Inferior parietal cortex (tissue), 1 donor: Measurements from ENCODE around the gene ZNF668.
"Not testable (repeated sequence)": the region's sequence is repeated elsewhere in the genome, so short reads cannot be mapped to it uniquely, and the experiment has no call there.

Experiments used
- DNase-seq: peaks from one replicate; pipeline ENCODE4 v3.0.0-alpha.2; 2016; ENCODE audit errors: extremely low spot score

ZNF668 gene

GRCh38 chr16:31100876-31101641, 27.0 kb upstream of the ZNF668 start:
- not testable (repeated sequence) for DNase-seq

GRCh38 chr16:31099860-31100638, 26.0 kb upstream of the ZNF668 start:
- no peak for DNase-seq

GRCh38 chr16:31094424-31095120, 20.5 kb upstream of the ZNF668 start, which contains the start of gene VKORC1:
Gene VKORC1, minus strand, starts transcription at chr16:31094797. Its CDS starts 68 bp downstream, at chr16:31094729.
- DNase-seq = peak; percentile 94

GRCh38 chr16:31094088-31094423, 20.0 kb upstream of the ZNF668 start:
- no peak for DNase-seq

- peak; percentile 32 for DNase-seq
Measured at GRCh38 chr16:31093132-31093703, 19.2 kb upstream of the ZNF668 start.

- DNase-seq = no peak
Measured at GRCh38 chr16:31092330-31092729, 18.3 kb upstream of the ZNF668 start.

GRCh38 chr16:31090540-31090939, 16.5 kb upstream of the ZNF668 start:
- no peak for DNase-seq

GRCh38 chr16:31089199-31089598, 15.2 kb upstream of the ZNF668 start:
- DNase-seq = no peak

- DNase-seq = no peak
Measured at GRCh38 chr16:31088459-31089183, 14.6 kb upstream of the ZNF668 start, which contains the start of gene PRSS53. Gene PRSS53, minus strand, starts transcription at chr16:31088943. Its CDS starts 134 bp downstream, at chr16:31088809.

- DNase-seq = no peak
Measured at GRCh38 chr16:31087971-31088370, 13.9 kb upstream of the ZNF668 start.

- DNase-seq = no peak
Measured at GRCh38 chr16:31087481-31087880, 13.4 kb upstream of the ZNF668 start.

- no peak for DNase-seq
Measured at GRCh38 chr16:31086629-31086906, 12.5 kb upstream of the ZNF668 start.

- no peak for DNase-seq
Measured at GRCh38 chr16:31085873-31086628, 12.0 kb upstream of the ZNF668 start.

GRCh38 chr16:31085411-31085810, 11.4 kb upstream of the ZNF668 start:
- no peak for DNase-seq

- no peak for DNase-seq
Measured at GRCh38 chr16:31084584-31085302, 10.7 kb upstream of the ZNF668 start.

GRCh38 chr16:31083981-31084380, 9.9 kb upstream of the ZNF668 start:
- no peak for DNase-seq

- DNase-seq = no peak
Measured at GRCh38 chr16:31083556-31083955, 9.5 kb upstream of the ZNF668 start.

GRCh38 chr16:31083081-31083480, 9.0 kb upstream of the ZNF668 start:
- no peak for DNase-seq

- no peak for DNase-seq
Measured at GRCh38 chr16:31082368-31083045, 8.5 kb upstream of the ZNF668 start.
